ENCODE measurements around the gene DFFB.

The DFFB gene

DNA sequence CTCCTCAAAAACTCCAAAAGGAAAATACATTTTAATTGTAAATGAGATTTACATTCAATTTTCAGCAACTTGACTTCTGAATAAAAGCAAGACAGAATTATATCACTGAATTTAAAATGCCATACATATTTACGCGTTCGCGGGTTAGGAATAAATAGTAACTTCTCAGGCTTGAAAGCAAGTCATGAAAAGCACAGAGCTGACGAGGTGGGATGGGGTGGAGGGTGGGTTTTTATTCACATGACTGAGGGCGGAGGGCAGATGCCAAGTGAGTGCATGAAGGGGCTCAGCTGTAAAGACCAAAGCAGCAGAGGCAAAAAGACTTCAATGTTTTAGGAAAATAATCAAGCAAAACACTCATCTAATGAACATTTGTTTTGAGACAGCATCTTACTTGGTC, 6.0 kb upstream of the DFFB start:
- TF ChIP-seq TAF1 (IDR thresholded peaks at IDR 0.05; ENCODE audit: borderline replicate concordance, insufficient read depth, low read length) (no peak), SIN3A (IDR thresholded peaks at IDR 0.05; ENCODE audit: borderline replicate concordance, insufficient read depth, low read length) (no peak), FOXP2 (optimal IDR thresholded peaks at IDR 0.05; ENCODE audit: borderline replicate concordance, extremely low read depth, extremely low read length, insufficient read depth) (no peak), POLR2AphosphoS5 (IDR thresholded peaks at IDR 0.05; ENCODE audit: low read depth, low read length) (no peak)
- TF ChIP-seq, protein P1, sequence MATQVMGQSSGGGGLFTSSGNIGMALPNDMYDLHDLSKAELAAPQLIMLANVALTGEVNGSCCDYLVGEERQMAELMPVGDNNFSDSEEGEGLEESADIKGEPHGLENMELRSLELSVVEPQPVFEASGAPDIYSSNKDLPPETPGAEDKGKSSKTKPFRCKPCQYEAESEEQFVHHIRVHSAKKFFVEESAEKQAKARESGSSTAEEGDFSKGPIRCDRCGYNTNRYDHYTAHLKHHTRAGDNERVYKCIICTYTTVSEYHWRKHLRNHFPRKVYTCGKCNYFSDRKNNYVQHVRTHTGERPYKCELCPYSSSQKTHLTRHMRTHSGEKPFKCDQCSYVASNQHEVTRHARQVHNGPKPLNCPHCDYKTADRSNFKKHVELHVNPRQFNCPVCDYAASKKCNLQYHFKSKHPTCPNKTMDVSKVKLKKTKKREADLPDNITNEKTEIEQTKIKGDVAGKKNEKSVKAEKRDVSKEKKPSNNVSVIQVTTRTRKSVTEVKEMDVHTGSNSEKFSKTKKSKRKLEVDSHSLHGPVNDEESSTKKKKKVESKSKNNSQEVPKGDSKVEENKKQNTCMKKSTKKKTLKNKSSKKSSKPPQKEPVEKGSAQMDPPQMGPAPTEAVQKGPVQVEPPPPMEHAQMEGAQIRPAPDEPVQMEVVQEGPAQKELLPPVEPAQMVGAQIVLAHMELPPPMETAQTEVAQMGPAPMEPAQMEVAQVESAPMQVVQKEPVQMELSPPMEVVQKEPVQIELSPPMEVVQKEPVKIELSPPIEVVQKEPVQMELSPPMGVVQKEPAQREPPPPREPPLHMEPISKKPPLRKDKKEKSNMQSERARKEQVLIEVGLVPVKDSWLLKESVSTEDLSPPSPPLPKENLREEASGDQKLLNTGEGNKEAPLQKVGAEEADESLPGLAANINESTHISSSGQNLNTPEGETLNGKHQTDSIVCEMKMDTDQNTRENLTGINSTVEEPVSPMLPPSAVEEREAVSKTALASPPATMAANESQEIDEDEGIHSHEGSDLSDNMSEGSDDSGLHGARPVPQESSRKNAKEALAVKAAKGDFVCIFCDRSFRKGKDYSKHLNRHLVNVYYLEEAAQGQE (IDR thresholded peaks at IDR 0.05; ENCODE audit: insufficient read depth in 1 of 2, low read depth in 2 of 2, low read length in 2 of 2) = no peak

DNA sequence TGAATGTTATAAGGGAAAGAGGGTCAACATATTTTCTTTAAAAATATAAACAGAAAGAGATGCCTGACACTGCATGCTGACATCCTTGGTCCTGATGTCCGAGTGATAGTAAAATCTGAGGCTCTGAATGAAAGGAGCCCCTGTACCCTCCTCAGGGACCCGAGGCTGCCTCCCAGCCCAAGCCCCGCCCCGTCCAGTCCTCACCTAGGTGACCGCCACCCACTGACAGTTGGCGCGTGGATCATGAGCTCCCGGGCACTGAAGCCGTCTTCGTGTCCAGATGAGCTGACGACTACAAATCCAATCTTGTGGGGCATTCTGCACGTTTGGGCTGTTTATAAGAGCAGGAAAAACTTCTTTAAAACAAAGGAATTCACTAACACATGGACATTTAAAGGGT, 5.2 kb upstream of the DFFB start:
- TF ChIP-seq POLR2AphosphoS5 (IDR thresholded peaks at IDR 0.05; ENCODE audit: low read depth, low read length) = no peak
- no peak for TF ChIP-seq TAF1 (IDR thresholded peaks at IDR 0.05; ENCODE audit: borderline replicate concordance, insufficient read depth, low read length)

DNA sequence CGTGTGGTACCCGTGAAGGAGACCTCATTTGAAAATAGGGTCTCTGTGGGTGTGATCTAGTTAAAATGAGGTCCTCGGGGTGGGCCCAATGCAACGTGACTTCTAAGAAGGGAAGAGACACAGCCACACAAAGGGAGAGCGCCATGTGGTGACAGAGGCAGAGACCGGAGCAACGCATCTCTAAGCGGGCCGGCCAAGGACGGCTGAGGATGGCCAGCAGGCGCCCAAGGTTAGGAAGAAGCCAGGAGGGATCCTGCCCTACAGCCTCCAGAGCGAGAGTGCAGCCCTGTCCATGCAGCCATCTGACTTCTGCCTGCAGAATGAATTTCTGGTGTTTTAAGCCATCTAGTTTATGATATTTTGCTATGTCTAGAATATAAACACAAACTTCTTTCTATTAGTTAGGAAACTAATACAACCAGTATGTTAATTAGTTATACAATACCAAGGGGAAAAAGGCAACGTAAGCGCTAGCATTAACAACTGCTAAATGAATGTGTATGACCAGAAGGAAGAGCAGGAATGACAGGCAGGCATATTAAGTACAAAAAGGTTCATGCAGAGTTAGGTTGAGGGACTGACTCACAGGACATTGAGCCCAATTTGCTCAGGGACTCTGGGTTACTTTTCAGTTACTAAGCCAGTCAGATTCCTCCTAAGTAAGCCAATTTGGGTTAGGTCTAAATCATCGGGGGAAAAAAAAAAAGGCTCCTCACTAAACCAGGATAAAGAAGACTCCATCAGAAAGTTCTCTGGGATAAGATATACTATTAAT, 4.4 kb upstream of the DFFB start:
- TF ChIP-seq POLR2AphosphoS5 (IDR thresholded peaks at IDR 0.05; ENCODE audit: low read depth, low read length) (no peak), SIN3A (IDR thresholded peaks at IDR 0.05; ENCODE audit: borderline replicate concordance, insufficient read depth, low read length) (no peak), TAF1 (IDR thresholded peaks at IDR 0.05; ENCODE audit: borderline replicate concordance, insufficient read depth, low read length) (no peak), FOXP2 (optimal IDR thresholded peaks at IDR 0.05; ENCODE audit: borderline replicate concordance, extremely low read depth, extremely low read length, insufficient read depth) (no peak)
- TF ChIP-seq, protein P1 (IDR thresholded peaks at IDR 0.05; ENCODE audit: insufficient read depth in 1 of 2, low read depth in 2 of 2, low read length in 2 of 2) = no peak

DNA sequence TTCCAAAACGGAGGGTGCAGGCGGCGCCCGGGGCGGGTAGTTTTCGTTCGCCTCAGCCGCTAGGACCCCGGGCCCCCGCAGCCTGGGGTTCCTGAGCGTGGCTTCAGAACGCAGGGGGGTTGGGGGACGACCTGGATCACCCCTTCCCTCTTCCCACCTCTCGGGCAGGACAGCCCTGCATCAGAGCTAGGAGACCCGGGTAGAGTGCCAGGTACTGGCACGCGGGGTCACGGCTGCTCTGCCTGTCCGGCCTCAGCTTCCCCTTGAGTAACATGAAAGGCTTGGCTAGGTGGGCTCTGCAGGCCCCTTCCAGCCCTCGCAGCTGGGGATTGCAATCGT, 484 bp downstream of the DFFB start:
- TF ChIP-seq TAF1 (IDR thresholded peaks at IDR 0.05; ENCODE audit: borderline replicate concordance, insufficient read depth, low read length) (no peak), SIN3A (IDR thresholded peaks at IDR 0.05; ENCODE audit: borderline replicate concordance, insufficient read depth, low read length) (no peak), FOXP2 (optimal IDR thresholded peaks at IDR 0.05; ENCODE audit: borderline replicate concordance, extremely low read depth, extremely low read length, insufficient read depth) (no peak)

DNA sequence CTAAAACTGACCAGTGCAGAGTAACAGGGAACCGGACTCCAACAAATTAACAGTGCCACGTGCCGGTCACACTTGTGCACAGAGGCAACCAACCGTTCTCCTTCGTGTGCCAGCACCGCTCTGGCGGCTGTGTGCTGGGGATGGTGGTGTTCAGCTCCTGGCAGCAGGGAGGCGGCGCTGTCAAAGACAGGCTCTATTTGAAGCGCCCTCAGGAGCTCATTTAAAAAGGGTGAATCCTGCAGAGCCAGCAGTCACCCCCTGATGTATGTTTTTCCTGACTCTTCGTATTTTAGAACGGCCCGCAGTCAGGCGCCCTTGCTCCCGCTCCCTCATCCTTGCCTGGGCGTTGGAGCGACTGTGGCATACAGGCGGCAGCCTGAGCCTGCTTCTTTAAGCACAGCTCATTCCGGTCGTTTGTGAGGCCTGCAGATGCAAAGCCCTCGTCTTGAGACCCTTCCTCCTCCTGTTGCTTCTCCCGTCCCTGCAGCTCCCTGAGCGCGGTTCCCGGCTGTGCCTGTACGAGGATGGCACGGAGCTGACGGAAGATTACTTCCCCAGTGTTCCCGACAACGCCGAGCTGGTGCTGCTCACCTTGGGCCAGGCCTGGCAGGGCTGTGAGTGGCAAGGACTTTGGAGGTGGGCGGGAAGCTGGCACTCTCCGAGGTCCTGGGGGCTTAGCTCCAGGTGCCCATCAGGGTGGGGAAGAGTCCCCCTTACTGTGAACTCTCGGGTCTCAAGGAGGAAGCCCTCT, 1.1 kb downstream of the DFFB start:
- TF ChIP-seq, protein P1 (IDR thresholded peaks at IDR 0.05; ENCODE audit: insufficient read depth in 1 of 2, low read depth in 2 of 2, low read length in 2 of 2) = no peak
- TF ChIP-seq TAF1 (IDR thresholded peaks at IDR 0.05; ENCODE audit: borderline replicate concordance, insufficient read depth, low read length) = no peak
- TF ChIP-seq FOXP2 (optimal IDR thresholded peaks at IDR 0.05; ENCODE audit: borderline replicate concordance, extremely low read depth, extremely low read length, insufficient read depth) = no peak
